ENCODE measurements around the gene SNRK. TPM values are rescaled to one million over a fixed set of nuclear protein-coding genes. Genes with fewer than 3 reads are reported as not detected.

The SNRK gene
- total and polyA plus RNA-seq, 7 donors: 6.8 to 25.6 (median 18.8) TPM

GRCh38 chr3:43288850-43289249 is 2.5 kb downstream of the SNRK start:
- H3K4me1 ChIP-seq: peaks cover 52% of the 10 kb centered on the region
- no peaks in the 10 kb centered on the region for H3K27me3 ChIP-seq (ENCODE audit: insufficient read depth in 3 of 3, low read length in 2 of 3)
- H3K36me3 ChIP-seq (ENCODE audit: insufficient read depth in 1 of 2, low read depth in 1 of 2): peaks cover 0 to 11% of the 10 kb centered on the region in 2 donors
- no peak for ATAC-seq
- intact Hi-C loops (cut with DNase I): loop anchor here in 1 of 2 donors (5.0 kb wide), 1 partner anchor 127 kb away; no protein-coding TSS in a partner anchor
- TF ChIP-seq, protein P1, sequence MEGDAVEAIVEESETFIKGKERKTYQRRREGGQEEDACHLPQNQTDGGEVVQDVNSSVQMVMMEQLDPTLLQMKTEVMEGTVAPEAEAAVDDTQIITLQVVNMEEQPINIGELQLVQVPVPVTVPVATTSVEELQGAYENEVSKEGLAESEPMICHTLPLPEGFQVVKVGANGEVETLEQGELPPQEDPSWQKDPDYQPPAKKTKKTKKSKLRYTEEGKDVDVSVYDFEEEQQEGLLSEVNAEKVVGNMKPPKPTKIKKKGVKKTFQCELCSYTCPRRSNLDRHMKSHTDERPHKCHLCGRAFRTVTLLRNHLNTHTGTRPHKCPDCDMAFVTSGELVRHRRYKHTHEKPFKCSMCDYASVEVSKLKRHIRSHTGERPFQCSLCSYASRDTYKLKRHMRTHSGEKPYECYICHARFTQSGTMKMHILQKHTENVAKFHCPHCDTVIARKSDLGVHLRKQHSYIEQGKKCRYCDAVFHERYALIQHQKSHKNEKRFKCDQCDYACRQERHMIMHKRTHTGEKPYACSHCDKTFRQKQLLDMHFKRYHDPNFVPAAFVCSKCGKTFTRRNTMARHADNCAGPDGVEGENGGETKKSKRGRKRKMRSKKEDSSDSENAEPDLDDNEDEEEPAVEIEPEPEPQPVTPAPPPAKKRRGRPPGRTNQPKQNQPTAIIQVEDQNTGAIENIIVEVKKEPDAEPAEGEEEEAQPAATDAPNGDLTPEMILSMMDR (IDR thresholded peaks at IDR 0.05): no peak
- H3K9me3 ChIP-seq: no peaks in the 10 kb centered on the region
- 50 to 59% (median 58%) methylated on average over 2 of the region's 2 CpGs for WGBS, 3 donors
- peak overlapping the region; percentile 80 for H3K4me3 ChIP-seq
- no peak for DNase-seq
- peak overlapping the region; percentile 92 for H3K27ac ChIP-seq

DNA sequence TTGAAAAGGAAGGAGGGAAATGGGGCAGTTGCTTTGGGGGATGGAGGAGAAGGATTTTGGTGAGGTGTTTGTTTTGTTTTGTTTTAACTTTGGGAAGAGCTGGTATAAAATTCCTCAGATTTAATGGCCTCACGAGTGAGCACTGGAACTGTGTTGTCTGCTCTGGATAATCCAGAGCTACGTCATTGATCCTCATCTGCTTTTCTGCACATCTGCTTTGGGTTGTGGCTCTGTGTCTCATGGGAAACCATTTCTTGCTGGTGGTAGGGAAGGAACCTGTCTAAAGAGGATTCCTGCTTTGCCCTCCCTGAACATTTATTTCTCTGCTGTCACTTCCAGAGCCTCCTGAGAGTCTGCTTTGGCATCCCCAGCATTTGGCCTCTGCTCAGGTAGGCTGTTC is 3.1 kb downstream of the SNRK start:
- peak overlapping the region; percentile 80 for H3K4me3 ChIP-seq
- WGBS, 3 donors: 45 to 47% (median 45%) methylated on average over 2 of the region's 2 CpGs
- DNase-seq (no peak), ATAC-seq (no peak)
- H3K27ac ChIP-seq: peak overlapping the region; percentile 92
- peaks cover 0 to 11% of the 10 kb centered on the region in 2 donors for H3K36me3 ChIP-seq (ENCODE audit: insufficient read depth in 1 of 2, low read depth in 1 of 2)
- H3K9me3 ChIP-seq: no peaks in the 10 kb centered on the region
- intact Hi-C loops (cut with DNase I): loop anchor here in 1 of 2 donors (5.0 kb wide), 1 partner anchor 127 kb away; no protein-coding TSS in a partner anchor
- TF ChIP-seq, protein P1 (IDR thresholded peaks at IDR 0.05): no peak
- H3K4me1 ChIP-seq: peaks cover 57% of the 10 kb centered on the region
- no peaks in the 10 kb centered on the region for H3K27me3 ChIP-seq (ENCODE audit: insufficient read depth in 3 of 3, low read length in 2 of 3)

GRCh38 chr3:43289841-43290470 is 3.6 kb downstream of the SNRK start:
- 60 to 61% (median 61%) methylated on average over 5 of the region's 5 CpGs for WGBS, 3 donors
- TF ChIP-seq, protein P1 (IDR thresholded peaks at IDR 0.05): no peak
- Histone ChIP-seq H3K4me1 (peaks cover 57% of the 10 kb centered on the region), H3K27me3 (ENCODE audit: insufficient read depth in 3 of 3, low read length in 2 of 3) (no peaks in the 10 kb centered on the region), H3K9me3 (no peaks in the 10 kb centered on the region), H3K4me3 (peak overlapping the region; percentile 80), H3K27ac (peak overlapping the region; percentile 92), H3K36me3 (ENCODE audit: insufficient read depth in 1 of 2, low read depth in 1 of 2) (peaks cover 0 to 11% of the 10 kb centered on the region in 2 donors)
- ATAC-seq: no peak
- intact Hi-C loops (cut with DNase I): loop anchor here in 1 of 2 donors (5.0 kb wide), 2 partner anchors 37 to 128 kb away; no protein-coding TSS in a partner anchor
- DNase-seq: no peak

DNA sequence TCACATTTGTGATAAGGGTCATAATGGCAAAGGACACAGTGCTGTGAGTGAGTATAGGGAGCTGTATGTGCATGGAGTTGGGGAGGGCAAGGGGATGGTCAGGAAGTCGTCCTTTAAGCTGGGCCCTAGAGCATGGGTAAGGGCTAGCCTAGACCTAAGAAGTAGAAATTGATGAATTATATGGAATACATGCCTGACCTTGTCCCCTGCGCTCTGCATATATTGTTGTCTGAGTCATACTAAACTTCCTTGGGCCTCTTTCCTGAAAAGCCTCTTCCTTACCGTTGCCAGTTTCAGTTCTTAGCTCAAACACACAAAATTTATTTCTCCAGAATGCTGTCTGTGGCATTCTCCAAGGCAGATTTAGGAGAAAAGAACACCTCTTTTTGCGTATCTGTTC is 4.6 kb downstream of the SNRK start:
- WGBS, 3 donors: 50 to 55% (median 54%) methylated on average over 4 of the region's 4 CpGs
- DNase-seq (no peak), ATAC-seq (no peak)
- peaks cover 0 to 11% of the 10 kb centered on the region in 2 donors for H3K36me3 ChIP-seq (ENCODE audit: insufficient read depth in 1 of 2, low read depth in 1 of 2)
- intact Hi-C loops (cut with DNase I): loop anchor here in 1 of 2 donors (5.0 kb wide), 1 partner anchor 36 kb away; no protein-coding TSS in a partner anchor
- peaks cover 53% of the 10 kb centered on the region for H3K4me1 ChIP-seq
- H3K4me3 ChIP-seq: peak overlapping the region; percentile 80
- no peak overlapping the region for H3K27ac ChIP-seq
- H3K27me3 ChIP-seq (ENCODE audit: insufficient read depth in 3 of 3, low read length in 2 of 3): no peaks in the 10 kb centered on the region
- H3K9me3 ChIP-seq: no peaks in the 10 kb centered on the region
- TF ChIP-seq, protein P1 (IDR thresholded peaks at IDR 0.05): no peak
